Measurements from ENCODE around the gene SERGEF. TPM values are rescaled to one million over a fixed set of nuclear protein-coding genes. Genes with fewer than 3 reads are reported as not detected.

Gene SERGEF
- total and polyA plus RNA-seq, 2 of the 13 experiments (the other 11 are each of a cell fraction or from before 2014, with no cell fraction given) = 54.5 to 114 TPM

DNA sequence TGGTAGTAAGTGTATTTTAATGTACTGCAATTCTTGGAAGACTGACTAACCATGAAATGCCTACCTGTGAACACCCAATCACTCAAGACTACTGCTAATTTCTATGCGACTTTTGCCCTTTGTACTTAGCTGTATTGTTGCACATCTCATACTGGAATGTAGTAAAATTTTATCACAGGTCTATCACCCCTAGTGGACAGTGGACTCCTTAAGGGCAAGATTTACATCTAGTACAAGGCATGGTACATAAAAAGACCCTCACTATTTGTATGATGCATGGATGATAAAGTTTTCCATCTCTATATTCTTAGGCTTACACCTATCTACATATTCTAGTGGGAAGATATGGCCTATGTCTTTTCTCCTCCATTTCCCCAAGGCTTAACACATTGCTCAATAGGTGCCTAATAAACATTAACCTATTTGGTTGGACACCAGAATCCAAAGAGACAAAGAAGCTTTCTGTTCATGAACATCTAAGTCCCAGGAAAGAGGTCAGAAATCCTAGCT is 26.1 kb downstream of the SERGEF start (continued):
- peak; percentile 95 for TF ChIP-seq NCOR1 (IDR thresholded peaks at IDR 0.05; ENCODE audit: borderline replicate concordance, low read length)
- peak; percentile 65; the same call in 1 of the 2 replicates for TF ChIP-seq NFIC (IDR thresholded peaks at IDR 0.05; ENCODE audit: low read length)
- TF ChIP-seq PHF21A (CRISPR knock-in tag; IDR thresholded peaks at IDR 0.05) = peak; percentile 69
- TF ChIP-seq HMGXB4 (CRISPR knock-in tag; IDR thresholded peaks at IDR 0.05; ENCODE audit: borderline replicate concordance in 1 of 2, low read depth in 1 of 2) = 0 out of 4 replicates have a peak, but pooled peaks of 1 of the 2 experiments have one; percentile 52

- no TSS peak for BruUV-seq (replicated peaks)
- FAIRE-seq = no peak
- no peaks in the 10 kb centered on the region for H4K20me1 ChIP-seq (ENCODE audit: insufficient read depth, low read length)
- peaks cover 65% of the 10 kb centered on the region for H3K4me1 ChIP-seq (ENCODE audit: insufficient read depth, low read length)
- WGBS (ENCODE audit: low lambda C conversion rate) = 66% methylated on average over 6 of the region's 7 CpGs
- H3K79me2 ChIP-seq (ENCODE audit: insufficient read depth, low read length) = no peaks in the 10 kb centered on the region
- H2AFZ ChIP-seq (ENCODE audit: low read length) = no peak overlapping the region
- DNase-seq (ENCODE audit: low spot score) = no peak
- H3K4me3 ChIP-seq (replicated peaks in 1 of 3; ENCODE audit: insufficient read depth in 1 of 3, low read depth in 2 of 3, low read length in 3 of 3) = peak overlapping the region in 1 of 3 experiments; percentile 34; a peak in 2 of 6 replicates
- H3K9me3 ChIP-seq (ENCODE audit: low read length) = no peaks in the 10 kb centered on the region
- ChIA-PET CTCF (ENCODE audit: low intra/inter-chr PET ratio, low total read pairs) (interaction anchor here (1.5 kb wide), 1 partner anchor 8 kb away, joined by 5 read pairs; no protein-coding TSS in a partner anchor), POLR2A (interaction anchor here (1.0 to 4.7 kb wide), 9 partner anchors 14 to 409 kb away, joined by 3 to 34 read pairs (median 5); partner anchors contain the start of genes SAAL1 and SERGEF)
- peak overlapping the region; percentile 52 for H3K4me2 ChIP-seq (ENCODE audit: low read depth, low read length)
- peak; percentile 34 for ATAC-seq
- intact Hi-C loops (cut with micrococcal nuclease; ENCODE audit: unreplicated experiment) = no loop called here
- peak overlapping the region; percentile 14; the same call in 1 of the 2 replicates for H3K9ac ChIP-seq (ENCODE audit: insufficient read depth, low read depth, low read length)
- in situ Hi-C loops (cut with HindIII; ENCODE audit: extremely low pct_ligation_motif_present, low pct_unique_long_range_greater_than_20kb) = no loop called here
- peaks cover 2 to 46% of the 10 kb centered on the region in 2 experiments for H3K36me3 ChIP-seq (replicated peaks in 1 of 2; ENCODE audit: control insufficient read depth in 1 of 2, insufficient read depth in 2 of 2, low read length in 2 of 2)
- H3K27me3 ChIP-seq (ENCODE audit: control insufficient read depth in 1 of 2, insufficient read depth in 2 of 2, low read length in 2 of 2) = no peaks in the 10 kb centered on the region
- peak overlapping the region; percentile 79 for H3K27ac ChIP-seq (ENCODE audit: extremely low read length, insufficient read depth, low read length)
- TF ChIP-seq NFE2L1 (CRISPR knock-in tag; IDR thresholded peaks at IDR 0.05; ENCODE audit: borderline replicate concordance) = no peak
- peak; percentile 6; the same call in 1 of the 2 replicates for TF ChIP-seq ZMYM4 (CRISPR knock-in tag; IDR thresholded peaks at IDR 0.05)
- no peak for TF ChIP-seq TBX3 (IDR thresholded peaks at IDR 0.05; ENCODE audit: borderline replicate concordance)
- TF ChIP-seq ZFYVE20 (CRISPR knock-in tag; IDR thresholded peaks at IDR 0.05; ENCODE audit: borderline replicate concordance, low read depth) = no peak
- no peak for TF ChIP-seq ZNF253 (CRISPR knock-in tag; IDR thresholded peaks at IDR 0.05; ENCODE audit: borderline replicate concordance)
- no peak for TF ChIP-seq ZNF605 (CRISPR knock-in tag; IDR thresholded peaks at IDR 0.05)
- TF ChIP-seq XRCC5 (optimal IDR thresholded peaks at IDR 0.05; ENCODE audit: low read length) = no peak
- TF ChIP-seq ZNF615 (CRISPR knock-in tag; IDR thresholded peaks at IDR 0.05; ENCODE audit: borderline replicate concordance) = no peak; the same call in 1 of the 2 replicates
- TF ChIP-seq YEATS2 (CRISPR knock-in tag; IDR thresholded peaks at IDR 0.05; ENCODE audit: borderline replicate concordance) = 0 out of 2 replicates have a peak, but pooled peaks have one; percentile 16
- 0 out of 2 replicates have a peak, but pooled peaks have one; percentile 27 for TF ChIP-seq ZNF383 (CRISPR knock-in tag; IDR thresholded peaks at IDR 0.05; ENCODE audit: borderline replicate concordance)
- TF ChIP-seq TSC22D2 (CRISPR knock-in tag; IDR thresholded peaks at IDR 0.05; ENCODE audit: borderline replicate concordance) = no peak
- TF ChIP-seq FOSL2 (CRISPR knock-in tag; IDR thresholded peaks at IDR 0.05) = peak; percentile 43
- TF ChIP-seq ZNF761 (CRISPR knock-in tag; conservative IDR thresholded peaks at IDR 0.05) = peak; percentile 44; the same call in 1 of the 2 replicates
- 0 out of 2 replicates have a peak, but pooled peaks have one; percentile 17 for TF ChIP-seq KLF11 (CRISPR knock-in tag; IDR thresholded peaks at IDR 0.05)
- TF ChIP-seq SP5 (CRISPR knock-in tag; IDR thresholded peaks at IDR 0.05; ENCODE audit: borderline replicate concordance, low read depth) = no peak
- TF ChIP-seq MLX (CRISPR knock-in tag; IDR thresholded peaks at IDR 0.05) = no peak
- TF ChIP-seq ZNF7 (CRISPR knock-in tag; IDR thresholded peaks at IDR 0.05) = no peak
Measured at GRCh38 chr11:17986007-17986710, 26.7 kb downstream of the SERGEF start.
